Gastroesophageal sphincter (tissue), 4 donors: ENCODE data around the gene TIMM22. TPM values are rescaled to one million over a fixed set of nuclear protein-coding genes. Genes with fewer than 3 reads are reported as not detected.
A peak's percentile ranks its signal among the peaks of the same experiment; 100 is the strongest.

ENCODE experiments used
- ATAC-seq: fragments of 150-250 bp; one replicate; pipeline ENCODE4 v1.9.1; 2016; ENCODE audit warnings: mild to moderate bottlenecking, moderate library complexity
- H3K27ac ChIP-seq, 4 donors: fragments of 200-600 bp; sonication (generic) in 3 of 4; 1 replicate in 3 of 4; 2 replicates in 1 of 4; pipeline ENCODE4 v1.5.1; 2016 to 2019
- H3K27me3 ChIP-seq: fragments of 200-600 bp; sonication (generic); one replicate; pipeline ENCODE4 v1.5.1; 2019
- H3K36me3 ChIP-seq, 2 donors: fragments of 200-600 bp; sonication (generic); one replicate each; pipeline ENCODE4 v1.5.1; 2019; ENCODE audit warnings: control low read depth in 1 of 2
- H3K4me1 ChIP-seq, 3 donors: fragments of 200-600 bp; sonication (generic); 1 replicate in 2 of 3; 2 replicates in 1 of 3; pipeline ENCODE4 v1.5.1; 2016 to 2019; ENCODE audit warnings: control low read depth in 2 of 3
- H3K4me3 ChIP-seq, 2 donors: fragments of 200-600 bp; sonication (generic); one replicate each; pipeline ENCODE4 v1.5.1; 2019; ENCODE audit warnings: mild to moderate bottlenecking in 1 of 2, moderate library complexity in 1 of 2
- H3K9me3 ChIP-seq, 3 donors: fragments of 200-600 bp; sonication (generic); one replicate each; pipeline ENCODE4 v1.5.1; 2017 to 2019; ENCODE audit warnings: control low read depth in 2 of 3
- CTCF ChIP-seq, 4 experiments: fragments of 200-600 bp in 2 of 4; fragments of 450-650 bp in 2 of 4; sonication (generic) in 1 of 4; IDR thresholded peaks; one replicate each; pipeline ENCODE4 v1.5.1; 2017 to 2019; ENCODE audit warnings: antibody characterized with exemption in 4 of 4, mild to moderate bottlenecking in 2 of 4, moderate library complexity in 2 of 4
- EP300 ChIP-seq: sonication (generic); formaldehyde crosslinking; IDR thresholded peaks from one replicate; pipeline ENCODE4 v1.6.1; 2017; ENCODE audit warnings: antibody characterized with exemption, mild to moderate bottlenecking
- POLR2A ChIP-seq, 2 donors: fragments of 450-650 bp; IDR thresholded peaks; one replicate each; pipeline ENCODE4 v1.6.1; 2017; ENCODE audit warnings: antibody characterized with exemption in 2 of 2, mild to moderate bottlenecking in 2 of 2, moderate library complexity in 1 of 2
- POLR2AphosphoS5 ChIP-seq: sonication (generic); formaldehyde crosslinking; IDR thresholded peaks from one replicate; pipeline ENCODE4 v1.6.1; 2017; ENCODE audit warnings: antibody characterized with exemption
- WGBS, 2 donors: methylation state at CpG; one replicate each; pipeline ENCODE4 v1.1.5; 2018; ENCODE audit warnings: low coverage in 1 of 2; 5-methylcytosine and 5-hydroxymethylcytosine counted together
- total RNA-seq, 4 donors: library from RNA; depleted of rRNA; stranded (reverse); fragments of >200 nt; gene quantifications; one replicate each; pipeline ENCODE4 v1.1.0, GENCODE V29; 2016

Gene TIMM22
- total RNA-seq, 4 donors from 2014 or later: 13.7 to 20.9 (median 16.0) TPM

DNA sequence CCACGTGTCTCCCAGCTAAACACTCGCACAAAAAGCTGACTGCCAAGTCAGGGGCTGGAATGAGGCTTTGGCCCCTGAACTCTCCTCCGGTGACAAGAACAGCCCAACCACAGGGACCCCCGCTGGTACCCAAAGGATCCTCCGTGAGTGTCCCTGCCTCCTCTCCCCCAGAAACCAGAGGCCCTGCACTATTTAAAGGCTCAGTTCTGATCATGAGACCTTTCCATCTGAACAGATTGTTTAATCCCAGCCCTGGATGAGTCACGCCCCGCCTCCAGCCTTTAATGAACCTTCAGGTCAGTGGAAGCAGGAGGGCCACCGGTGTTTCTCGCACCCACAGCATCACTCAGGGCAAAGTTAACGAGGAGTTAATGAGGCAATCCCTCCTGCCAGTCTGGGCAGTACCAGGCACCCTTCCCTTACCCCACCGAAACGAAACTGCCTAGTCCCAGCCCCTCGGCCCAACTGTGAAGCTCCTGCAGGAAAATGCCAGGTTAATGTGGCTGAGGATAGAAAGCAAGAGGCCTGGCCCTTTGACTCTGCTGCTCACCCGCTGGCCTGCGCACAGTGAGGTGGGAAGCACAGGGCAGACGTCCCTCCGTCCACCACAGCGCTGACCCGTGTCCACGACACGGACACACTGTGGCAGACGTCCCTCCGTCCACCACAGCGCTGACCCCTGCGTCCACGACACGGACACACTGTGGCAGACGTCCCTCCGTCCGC lies 32.4 kb downstream of the TIMM22 start:
- peak overlapping the region; percentile 46 to 67 for H3K4me3 ChIP-seq
- ATAC-seq: peak; percentile 63
- H3K27me3 ChIP-seq: no peaks in the 10 kb centered on the region
- peak in 1 of 2 donors; percentile 12 for TF ChIP-seq POLR2A (IDR thresholded peaks at IDR 0.05)
- TF ChIP-seq POLR2AphosphoS5: peak; percentile 23
- TF ChIP-seq CTCF (IDR thresholded peaks at IDR 0.05): no peak
- TF ChIP-seq EP300: no peak
- peaks cover 0 to 27% of the 10 kb centered on the region in 2 donors for H3K36me3 ChIP-seq
- 0 to 60% methylated on average over 2 to 4 of the region's 30 CpGs for WGBS, 2 donors
- peaks cover 0 to 95% (median 33%) of the 10 kb centered on the region in 3 donors for H3K4me1 ChIP-seq
- no peaks in the 10 kb centered on the region for H3K9me3 ChIP-seq
- peak overlapping the region; percentile 47 to 88 (median 86) for H3K27ac ChIP-seq

- WGBS, 2 donors: 80% methylated on average over 6 of the region's 20 CpGs; no CpG with 5 or more reads in 1 of the 2 donors
- Histone ChIP-seq H3K4me1 (peaks cover 0 to 93% (median 33%) of the 10 kb centered on the region in 3 donors), H3K27me3 (no peaks in the 10 kb centered on the region), H3K4me3 (peak overlapping the region; percentile 46 to 67), H3K9me3 (no peaks in the 10 kb centered on the region), H3K27ac (peak overlapping the region; percentile 47 to 88 (median 86)), H3K36me3 (peaks cover 0 to 27% of the 10 kb centered on the region in 2 donors)
- ATAC-seq: peak; percentile 8
- no peak for TF ChIP-seq POLR2AphosphoS5
- TF ChIP-seq POLR2A (IDR thresholded peaks at IDR 0.05): no peak
- TF ChIP-seq EP300: no peak
- TF ChIP-seq CTCF (IDR thresholded peaks at IDR 0.05): no peak
Measured at GRCh38 chr17:1029922-1030644, 33.2 kb downstream of the TIMM22 start.

DNA sequence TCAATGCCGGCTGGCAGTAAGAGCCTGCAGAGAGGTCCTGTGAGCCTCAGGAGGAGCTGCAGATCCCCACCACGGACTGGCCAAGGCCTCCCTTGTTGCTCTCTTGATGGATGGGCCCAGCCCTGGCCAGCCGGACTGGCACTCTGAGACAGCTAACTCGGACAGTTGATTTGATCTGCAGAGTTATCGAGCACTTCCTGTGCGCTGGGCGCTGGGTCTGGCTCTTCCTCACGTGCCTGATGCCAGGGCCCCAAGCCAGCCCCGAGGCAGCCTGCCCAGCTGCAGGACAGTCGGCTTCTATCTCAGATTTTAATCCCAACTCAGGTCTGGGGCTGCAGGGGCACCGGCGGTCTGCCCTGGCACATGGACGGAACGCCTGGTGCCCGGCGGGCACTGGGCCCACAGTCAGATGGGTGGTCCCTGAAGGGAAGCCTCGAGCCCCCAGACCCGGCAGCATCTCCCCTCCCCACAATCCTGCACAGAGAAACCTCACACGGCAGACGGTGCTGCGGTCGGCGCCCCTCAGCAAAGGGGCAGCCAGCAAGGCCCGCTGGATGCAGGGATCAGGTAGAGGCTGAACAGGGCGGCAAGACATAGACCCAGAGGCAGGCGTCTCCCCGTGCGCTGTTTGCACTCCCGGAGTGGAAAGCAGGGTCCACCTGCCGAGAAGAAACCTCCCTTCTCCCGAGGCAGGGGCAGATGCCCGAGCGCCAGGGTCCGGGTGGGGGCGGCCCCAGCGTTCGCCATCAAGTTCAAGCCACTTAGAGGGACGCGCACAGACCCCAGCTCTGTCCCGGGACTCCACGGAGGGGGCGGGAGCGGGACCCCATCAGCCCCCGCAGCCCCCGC lies 34.0 kb downstream of the TIMM22 start:
- WGBS, 2 donors: 10% methylated on average over 2 of the region's 45 CpGs; no CpG with 5 or more reads in 1 of the 2 donors

DNA sequence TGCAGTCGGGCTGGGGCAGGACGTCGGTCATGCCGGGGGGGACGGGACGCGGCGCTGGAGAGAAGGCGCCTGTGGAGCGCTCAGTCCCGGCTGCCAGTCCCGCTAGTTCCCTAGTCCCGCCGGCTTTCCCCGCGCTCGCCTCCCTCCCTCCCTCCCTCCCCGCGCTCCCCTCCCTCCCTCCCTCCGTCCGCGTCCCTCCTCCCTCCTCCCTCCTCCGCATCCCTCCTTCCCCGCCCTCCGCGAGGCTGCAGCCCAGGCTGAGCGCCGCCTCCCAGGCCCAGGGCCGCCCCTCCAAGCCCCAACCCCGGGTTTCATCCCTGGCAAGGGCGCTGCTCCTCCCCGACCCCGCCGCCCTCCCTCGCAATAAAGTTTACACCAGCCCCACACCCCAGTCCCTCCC lies 34.8 kb downstream of the TIMM22 start:
- H3K27ac ChIP-seq: peak overlapping the region; percentile 62 to 88 (median 86)
- peaks cover 0 to 89% (median 22%) of the 10 kb centered on the region in 3 donors for H3K4me1 ChIP-seq
- no peaks in the 10 kb centered on the region for H3K9me3 ChIP-seq
- peak; percentile 78 for ATAC-seq
- WGBS, 2 donors: 0 to 20% methylated on average over 1 to 10 of the region's 35 CpGs
- H3K4me3 ChIP-seq: peak overlapping the region; percentile 46 to 67
- H3K36me3 ChIP-seq: peaks cover 0 to 20% of the 10 kb centered on the region in 2 donors
- no peak for TF ChIP-seq POLR2AphosphoS5
- no peak for TF ChIP-seq EP300
- peak in 1 of 2 donors; percentile 50 for TF ChIP-seq POLR2A (IDR thresholded peaks at IDR 0.05)
- no peaks in the 10 kb centered on the region for H3K27me3 ChIP-seq

More for the DNA sequence above, 34.0 kb downstream of the TIMM22 start:
- H3K27me3 ChIP-seq: no peaks in the 10 kb centered on the region
- H3K4me1 ChIP-seq: peaks cover 0 to 90% (median 29%) of the 10 kb centered on the region in 3 donors
- no peaks in the 10 kb centered on the region for H3K9me3 ChIP-seq
- H3K27ac ChIP-seq: peak overlapping the region; percentile 62 to 88 (median 86)
- H3K36me3 ChIP-seq: peaks cover 0 to 27% of the 10 kb centered on the region in 2 donors
- peak overlapping the region; percentile 46 to 67 for H3K4me3 ChIP-seq
- peak; percentile 14 for ATAC-seq
- TF ChIP-seq EP300 (no peak), POLR2AphosphoS5 (no peak), CTCF (IDR thresholded peaks at IDR 0.05) (no peak), POLR2A (IDR thresholded peaks at IDR 0.05) (no peak)
